HCT116 (cell line): ENCODE results near the gene CCDC192. TPM values are rescaled to one million over a fixed set of nuclear protein-coding genes. Genes with fewer than 3 reads are reported as not detected.
A peak's percentile ranks its signal among the peaks of the same experiment; 100 is the strongest.

ENCODE experiments used
- ATAC-seq: fragments of 200-7000 bp; cut with Tn5 transposase; 2 replicates; pipeline ENCODE4 v1.9.1; 2020; ENCODE audit warnings: mild to moderate bottlenecking, moderate library complexity
- BruUV-seq: library from RNA; stranded (reverse); fragments of 400-500 nt; replicated peaks from 2 replicates; lab custom pipeline; 2021; lab: Mats Ljungman, UMichigan
- CTCF ChIA-PET: fragments of 300-600 bp; sonication (Branson Sonifier 250); formaldehyde crosslinking; loops from one replicate; lab custom pipeline; 2021; ENCODE audit warnings: antibody characterized with exemption; lab: Charles Lee
- POLR2A ChIA-PET: fragments of 300-600, 350-600 bp; sonication (Branson Sonifier 250); formaldehyde crosslinking; loops from one replicate; lab custom pipeline; 2021; ENCODE audit warnings: antibody characterized with exemption; lab: Charles Lee
- RAD21 ChIA-PET, 2 experiments: fragments of 300-600 bp; sonication (Branson Sonifier 250); formaldehyde crosslinking; loops; one replicate each; lab custom pipeline; 2023; ENCODE audit warnings: low total read pairs in 2 of 2; ENCODE audit not compliant: uncharacterized antibody in 2 of 2, unreplicated experiment in 2 of 2, low non-redundant PET in 1 of 2; lab: Charles Lee
- DNase-seq: peaks from one replicate; pipeline ENCODE4 v3.0.0-alpha.2; 2010; ENCODE audit warnings: low read depth, low spot score
- H2AFZ ChIP-seq: fragments of 200-600 bp; shearing (Covaris generic), sonication (generic); 2 replicates; pipeline ENCODE4 v1.6.1; 2017; ENCODE audit warnings: low read depth, mixed run types, mixed read lengths, antibody characterized with exemption, low read length; ENCODE audit not compliant: poor library complexity, severe bottlenecking
- H3K27ac ChIP-seq: 2 replicates; pipeline ENCODE4 v1.5.1; 2012; ENCODE audit warnings: low read depth, low read length
- H3K27me3 ChIP-seq: fragments of 200-600 bp; sonication (generic); 2 replicates; pipeline ENCODE4 v1.6.1; 2016; ENCODE audit warnings: mixed run types, low read length, mixed read lengths; ENCODE audit not compliant: insufficient read depth
- H3K36me3 ChIP-seq, 2 experiments: fragments of 200-500 bp in 1 of 2; fragments of 200-600 bp in 1 of 2; sonication (Bioruptor generic) in 1 of 2; sonication (generic) in 1 of 2; 2 replicates each; pipeline versions ENCODE4 v1.5.1 to v1.6.1; 2014 to 2016; ENCODE audit warnings: low read length in 2 of 2, inconsistent platforms in 1 of 2, mixed read lengths in 1 of 2, mixed run types in 1 of 2; ENCODE audit not compliant: insufficient read depth in 2 of 2, control insufficient read depth in 1 of 2
- H3K4me1 ChIP-seq, 2 experiments: fragments of 200-600 bp in 1 of 2; sonication (generic) in 1 of 2; 2 replicates each; pipeline versions ENCODE4 v1.5.1 to v1.6.1; 2012 to 2017; ENCODE audit warnings: low read length in 2 of 2, inconsistent platforms in 1 of 2, mild to moderate bottlenecking in 1 of 2, mixed read lengths in 1 of 2, mixed run types in 1 of 2, moderate library complexity in 1 of 2; ENCODE audit not compliant: insufficient read depth in 2 of 2, control insufficient read depth in 1 of 2
- H3K4me2 ChIP-seq: fragments of 200-600 bp; sonication (generic); 2 replicates; pipeline ENCODE4 v1.6.1; 2017; ENCODE audit warnings: mixed run types, low read length, mixed read lengths
- H3K4me3 ChIP-seq, 2 experiments: fragments of 200-600 bp in 1 of 2; sonication (generic) in 1 of 2; replicated peaks in 1 of 2; 2 replicates each; pipeline ENCODE4 v1.5.1; 2011 to 2016; ENCODE audit warnings: low read length in 2 of 2, control low read depth in 1 of 2, low read depth in 1 of 2, mild to moderate bottlenecking in 1 of 2, mixed read lengths in 1 of 2, mixed run types in 1 of 2
- H3K79me2 ChIP-seq: fragments of 200-600 bp; sonication (generic); 2 replicates; pipeline ENCODE4 v1.6.1; 2017; ENCODE audit warnings: mild to moderate bottlenecking, mixed run types, low read length, moderate library complexity, mixed read lengths; ENCODE audit not compliant: insufficient read depth
- H3K9ac ChIP-seq: fragments of 200-600 bp; sonication (generic); 2 replicates; pipeline ENCODE4 v1.6.1; 2016; ENCODE audit warnings: low read length, mixed read lengths
- H3K9me2 ChIP-seq: fragments of 200-600 bp; sonication (generic), shearing (Covaris generic); 2 replicates; pipeline ENCODE4 v1.6.1; 2017; ENCODE audit warnings: mixed run types, mild to moderate bottlenecking, moderate library complexity; ENCODE audit not compliant: insufficient read depth
- H3K9me3 ChIP-seq, 2 experiments: fragments of 200-500 bp in 1 of 2; fragments of 200-600 bp in 1 of 2; sonication (Bioruptor generic) in 1 of 2; sonication (generic) in 1 of 2; 2 replicates each; pipeline ENCODE4 v1.6.1; 2014 to 2017; ENCODE audit warnings: low read length in 2 of 2, mixed read lengths in 2 of 2, inconsistent platforms in 1 of 2, low read depth in 1 of 2, mild to moderate bottlenecking in 1 of 2, mixed run types in 1 of 2, moderate library complexity in 1 of 2; ENCODE audit not compliant: control insufficient read depth in 1 of 2, insufficient read depth in 1 of 2
- H4K20me1 ChIP-seq: fragments of 200-600 bp; sonication (generic), shearing (Covaris generic); 2 replicates; pipeline ENCODE4 v1.6.1; 2017; ENCODE audit warnings: mixed run types, mild to moderate bottlenecking, moderate library complexity; ENCODE audit not compliant: insufficient read depth
- ATF3 ChIP-seq: IDR thresholded peaks from 2 replicates; pipeline ENCODE4 v1.6.1; 2012
- CBX3 ChIP-seq: IDR thresholded peaks from 2 replicates; pipeline ENCODE4 v1.6.1; 2012; ENCODE audit warnings: low read depth
- CEBPB ChIP-seq: IDR thresholded peaks from 2 replicates; pipeline ENCODE4 v1.6.1; 2012; ENCODE audit warnings: low read depth
- EGR1 ChIP-seq: IDR thresholded peaks from 2 replicates; pipeline ENCODE4 v1.6.1; 2012; ENCODE audit warnings: low read depth
- ELF1 ChIP-seq: IDR thresholded peaks from 2 replicates; pipeline ENCODE4 v1.6.1; 2012; ENCODE audit warnings: low read depth, borderline replicate concordance
- EZH2 ChIP-seq: fragments of 200-600 bp; sonication (generic); IDR thresholded peaks from 2 replicates; pipeline ENCODE4 v1.6.1; 2017; ENCODE audit warnings: antibody characterized with exemption, mixed run types
- FOSL1 ChIP-seq: IDR thresholded peaks from 2 replicates; pipeline ENCODE4 v1.6.1; 2012; ENCODE audit warnings: low read depth
- JUND ChIP-seq: IDR thresholded peaks from 2 replicates; pipeline ENCODE4 v1.6.1; 2012
- POLR2A ChIP-seq: IDR thresholded peaks from 2 replicates; pipeline ENCODE4 v1.7.0; 2011; ENCODE audit warnings: borderline replicate concordance; ENCODE audit not compliant: insufficient read depth, insufficient read length; ENCODE audit errors: extremely low read depth
- POLR2AphosphoS5 ChIP-seq: IDR thresholded peaks from 2 replicates; pipeline ENCODE4 v1.6.1; 2011; ENCODE audit warnings: mild to moderate bottlenecking, low read depth, low read length, moderate library complexity
- RAD21 ChIP-seq: IDR thresholded peaks from 2 replicates; pipeline ENCODE4 v1.6.1; 2012; ENCODE audit warnings: low read depth, mild to moderate bottlenecking
- SIN3A ChIP-seq: IDR thresholded peaks from 2 replicates; pipeline ENCODE4 v1.6.1; 2012; ENCODE audit warnings: low read depth
- SP1 ChIP-seq: IDR thresholded peaks from 2 replicates; pipeline ENCODE4 v1.6.1; 2012; ENCODE audit warnings: low read depth
- SRF ChIP-seq: IDR thresholded peaks from 2 replicates; pipeline ENCODE4 v1.6.1; 2012; ENCODE audit warnings: low read depth
- TCF7L2 ChIP-seq: IDR thresholded peaks from 2 replicates; pipeline ENCODE4 v1.7.0; 2011; ENCODE audit warnings: borderline replicate concordance, inconsistent platforms; ENCODE audit not compliant: insufficient read depth, insufficient read length; ENCODE audit errors: extremely low read depth
- YY1 ChIP-seq: IDR thresholded peaks from 2 replicates; pipeline ENCODE4 v1.6.1; 2011; ENCODE audit warnings: low read length, low read depth, moderate library complexity, mild to moderate bottlenecking; ENCODE audit not compliant: insufficient replicate concordance; ENCODE audit errors: extremely low read depth
- ZFX ChIP-seq: fragments of 450-650 bp; IDR thresholded peaks from 2 replicates; pipeline ENCODE4 v1.6.1; 2017
- ZNF274 ChIP-seq: fragments of 200-500 bp; sonication (Bioruptor generic); IDR thresholded peaks from 2 replicates; pipeline ENCODE4 v1.6.1; 2014; ENCODE audit warnings: mild to moderate bottlenecking, low read depth, low read length, inconsistent platforms
- intact Hi-C: fragments of 100-400 bp; cut with micrococcal nuclease; formaldehyde crosslinking; loops from 2 replicates; pipeline ENCODE4 v1.10.0; 2022
- total RNA-seq: library from RNA; stranded (reverse); gene quantifications from one replicate; pipeline ENCODE4 v1.2.1, GENCODE V29; 2021; ENCODE audit not compliant: unreplicated experiment
- TF ChIP-seq, protein P1 (sequence below), 3 experiments: fragments of 200-600 bp in 1 of 3; sonication (generic) in 1 of 3; IDR thresholded peaks in 2 of 3; conservative IDR thresholded peaks in 1 of 3; 2 replicates each; pipeline ENCODE4 v1.5.1; 2012 to 2017; ENCODE audit warnings: low read depth in 2 of 3, low read length in 2 of 3, antibody characterized with exemption in 1 of 3, borderline replicate concordance in 1 of 3, control low read depth in 1 of 3, mild to moderate bottlenecking in 1 of 3, mixed read lengths in 1 of 3, mixed run types in 1 of 3, moderate library complexity in 1 of 3; ENCODE audit not compliant: insufficient read depth in 1 of 3
- TF ChIP-seq, protein P2 (sequence below): IDR thresholded peaks from 2 replicates; pipeline ENCODE4 v1.6.1; 2011; ENCODE audit warnings: mild to moderate bottlenecking, low read length, moderate library complexity; ENCODE audit not compliant: insufficient replicate concordance; ENCODE audit errors: extremely low read depth
- TF ChIP-seq, protein P3 (sequence below): IDR thresholded peaks from 2 replicates; pipeline ENCODE4 v1.6.1; 2012
- TF ChIP-seq, protein P4 (sequence below): IDR thresholded peaks from 2 replicates; pipeline ENCODE4 v1.6.1; 2012; ENCODE audit warnings: low read depth

Gene CCDC192
- total RNA-seq, 1 experiment from 2014 or later: not detected

GRCh38 chr5:127930311-127930710 lies 227.1 kb downstream of the CCDC192 start:
- Histone ChIP-seq H3K27me3 (peaks cover 4% of the 10 kb centered on the region; the same call in 1 of the 2 replicates), H3K9me3 (no peaks in the 10 kb centered on the region), H3K4me3 (no peak overlapping the region), H3K4me1 (peaks cover 33 to 54% of the 10 kb centered on the region in 2 experiments), H3K27ac (no peak overlapping the region), H3K4me2 (peak overlapping the region; percentile 46), H3K9me2 (no peaks in the 10 kb centered on the region), H3K36me3 (no peaks in the 10 kb centered on the region), H4K20me1 (peaks cover 5% of the 10 kb centered on the region; the same call in 1 of the 2 replicates), H3K9ac (no peak overlapping the region), H3K79me2 (no peaks in the 10 kb centered on the region), H2AFZ (no peak overlapping the region)
- ATAC-seq: 0 out of 2 replicates have a peak, but pooled peaks have one; percentile 13
- DNase-seq: peak; percentile 31
- ChIA-PET POLR2A (no interaction called here), RAD21 (no interaction called here), CTCF (no interaction called here)
- no TSS peak for BruUV-seq
- intact Hi-C loops: no loop called here
- TF ChIP-seq, protein P1, sequence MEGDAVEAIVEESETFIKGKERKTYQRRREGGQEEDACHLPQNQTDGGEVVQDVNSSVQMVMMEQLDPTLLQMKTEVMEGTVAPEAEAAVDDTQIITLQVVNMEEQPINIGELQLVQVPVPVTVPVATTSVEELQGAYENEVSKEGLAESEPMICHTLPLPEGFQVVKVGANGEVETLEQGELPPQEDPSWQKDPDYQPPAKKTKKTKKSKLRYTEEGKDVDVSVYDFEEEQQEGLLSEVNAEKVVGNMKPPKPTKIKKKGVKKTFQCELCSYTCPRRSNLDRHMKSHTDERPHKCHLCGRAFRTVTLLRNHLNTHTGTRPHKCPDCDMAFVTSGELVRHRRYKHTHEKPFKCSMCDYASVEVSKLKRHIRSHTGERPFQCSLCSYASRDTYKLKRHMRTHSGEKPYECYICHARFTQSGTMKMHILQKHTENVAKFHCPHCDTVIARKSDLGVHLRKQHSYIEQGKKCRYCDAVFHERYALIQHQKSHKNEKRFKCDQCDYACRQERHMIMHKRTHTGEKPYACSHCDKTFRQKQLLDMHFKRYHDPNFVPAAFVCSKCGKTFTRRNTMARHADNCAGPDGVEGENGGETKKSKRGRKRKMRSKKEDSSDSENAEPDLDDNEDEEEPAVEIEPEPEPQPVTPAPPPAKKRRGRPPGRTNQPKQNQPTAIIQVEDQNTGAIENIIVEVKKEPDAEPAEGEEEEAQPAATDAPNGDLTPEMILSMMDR (IDR thresholded peaks at IDR 0.05 in 2 of 3, conservative IDR thresholded peaks at IDR 0.05 in 1 of 3; ENCODE audit: borderline replicate concordance in 1 of 3, insufficient read depth in 1 of 3, low read depth in 2 of 3, low read length in 2 of 3): no peak
- TF ChIP-seq ZFX: no peak
- no peak for TF ChIP-seq YY1
- TF ChIP-seq FOSL1: 0 out of 2 replicates have a peak, but pooled peaks have one; percentile 25
- TF ChIP-seq ATF3: no peak
- TF ChIP-seq ELF1: no peak
- TF ChIP-seq EGR1: 0 out of 2 replicates have a peak, but pooled peaks have one; percentile 14
- no peak for TF ChIP-seq RAD21
- TF ChIP-seq SP1: peak; percentile 68
- TF ChIP-seq, protein P2, sequence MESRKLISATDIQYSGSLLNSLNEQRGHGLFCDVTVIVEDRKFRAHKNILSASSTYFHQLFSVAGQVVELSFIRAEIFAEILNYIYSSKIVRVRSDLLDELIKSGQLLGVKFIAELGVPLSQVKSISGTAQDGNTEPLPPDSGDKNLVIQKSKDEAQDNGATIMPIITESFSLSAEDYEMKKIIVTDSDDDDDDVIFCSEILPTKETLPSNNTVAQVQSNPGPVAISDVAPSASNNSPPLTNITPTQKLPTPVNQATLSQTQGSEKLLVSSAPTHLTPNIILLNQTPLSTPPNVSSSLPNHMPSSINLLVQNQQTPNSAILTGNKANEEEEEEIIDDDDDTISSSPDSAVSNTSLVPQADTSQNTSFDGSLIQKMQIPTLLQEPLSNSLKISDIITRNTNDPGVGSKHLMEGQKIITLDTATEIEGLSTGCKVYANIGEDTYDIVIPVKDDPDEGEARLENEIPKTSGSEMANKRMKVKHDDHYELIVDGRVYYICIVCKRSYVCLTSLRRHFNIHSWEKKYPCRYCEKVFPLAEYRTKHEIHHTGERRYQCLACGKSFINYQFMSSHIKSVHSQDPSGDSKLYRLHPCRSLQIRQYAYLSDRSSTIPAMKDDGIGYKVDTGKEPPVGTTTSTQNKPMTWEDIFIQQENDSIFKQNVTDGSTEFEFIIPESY: no peak
- TF ChIP-seq, protein P3, sequence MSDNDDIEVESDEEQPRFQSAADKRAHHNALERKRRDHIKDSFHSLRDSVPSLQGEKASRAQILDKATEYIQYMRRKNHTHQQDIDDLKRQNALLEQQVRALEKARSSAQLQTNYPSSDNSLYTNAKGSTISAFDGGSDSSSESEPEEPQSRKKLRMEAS: no peak
- TF ChIP-seq, protein P4, sequence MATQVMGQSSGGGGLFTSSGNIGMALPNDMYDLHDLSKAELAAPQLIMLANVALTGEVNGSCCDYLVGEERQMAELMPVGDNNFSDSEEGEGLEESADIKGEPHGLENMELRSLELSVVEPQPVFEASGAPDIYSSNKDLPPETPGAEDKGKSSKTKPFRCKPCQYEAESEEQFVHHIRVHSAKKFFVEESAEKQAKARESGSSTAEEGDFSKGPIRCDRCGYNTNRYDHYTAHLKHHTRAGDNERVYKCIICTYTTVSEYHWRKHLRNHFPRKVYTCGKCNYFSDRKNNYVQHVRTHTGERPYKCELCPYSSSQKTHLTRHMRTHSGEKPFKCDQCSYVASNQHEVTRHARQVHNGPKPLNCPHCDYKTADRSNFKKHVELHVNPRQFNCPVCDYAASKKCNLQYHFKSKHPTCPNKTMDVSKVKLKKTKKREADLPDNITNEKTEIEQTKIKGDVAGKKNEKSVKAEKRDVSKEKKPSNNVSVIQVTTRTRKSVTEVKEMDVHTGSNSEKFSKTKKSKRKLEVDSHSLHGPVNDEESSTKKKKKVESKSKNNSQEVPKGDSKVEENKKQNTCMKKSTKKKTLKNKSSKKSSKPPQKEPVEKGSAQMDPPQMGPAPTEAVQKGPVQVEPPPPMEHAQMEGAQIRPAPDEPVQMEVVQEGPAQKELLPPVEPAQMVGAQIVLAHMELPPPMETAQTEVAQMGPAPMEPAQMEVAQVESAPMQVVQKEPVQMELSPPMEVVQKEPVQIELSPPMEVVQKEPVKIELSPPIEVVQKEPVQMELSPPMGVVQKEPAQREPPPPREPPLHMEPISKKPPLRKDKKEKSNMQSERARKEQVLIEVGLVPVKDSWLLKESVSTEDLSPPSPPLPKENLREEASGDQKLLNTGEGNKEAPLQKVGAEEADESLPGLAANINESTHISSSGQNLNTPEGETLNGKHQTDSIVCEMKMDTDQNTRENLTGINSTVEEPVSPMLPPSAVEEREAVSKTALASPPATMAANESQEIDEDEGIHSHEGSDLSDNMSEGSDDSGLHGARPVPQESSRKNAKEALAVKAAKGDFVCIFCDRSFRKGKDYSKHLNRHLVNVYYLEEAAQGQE: no peak
- no peak for TF ChIP-seq SIN3A
- no peak for TF ChIP-seq TCF7L2
- no peak for TF ChIP-seq POLR2AphosphoS5
- no peak for TF ChIP-seq SRF
- no peak for TF ChIP-seq EZH2
- no peak for TF ChIP-seq ZNF274
- TF ChIP-seq CBX3: peak; percentile 58; the same call in 1 of the 2 replicates
- TF ChIP-seq CEBPB: no peak; the same call in 1 of the 2 replicates
- no peak for TF ChIP-seq POLR2A
- TF ChIP-seq JUND: no peak
